B cell (primary cell): ENCODE results near the gene UPF3B. TPM values are rescaled to one million over a fixed set of nuclear protein-coding genes. Genes with fewer than 3 reads are reported as not detected.

Source experiments
- ATAC-seq: fragments of 200-7000 bp; cut with Tn5 transposase; one replicate; pipeline ENCODE4 v1.10.0; 2021; ENCODE audit warnings: low read depth, mild to moderate bottlenecking, moderate number of reproducible peaks, moderate library complexity
- CTCF ChIA-PET: fragments of 350-600 bp; sonication (Branson Sonifier 250); formaldehyde crosslinking; loops from one replicate; lab custom pipeline; 2021; ENCODE audit warnings: antibody characterized with exemption, inconsistent platforms; lab: Charles Lee
- POLR2A ChIA-PET: fragments of 350-600 bp; sonication (Branson Sonifier 250); formaldehyde crosslinking; loops from one replicate; lab custom pipeline; 2021; ENCODE audit warnings: antibody characterized with exemption; lab: Charles Lee
- DNase-seq: peaks from one replicate; pipeline ENCODE4 v3.0.0; 2013
- H2AFZ ChIP-seq: 2 replicates; pipeline ENCODE4 v1.6.1; 2012; ENCODE audit warnings: mild to moderate bottlenecking, low read depth, low read length; ENCODE audit not compliant: insufficient read depth, poor library complexity, severe bottlenecking
- H3K27ac ChIP-seq, 2 donors: 1 replicate in 1 of 2; 2 replicates in 1 of 2; pipeline ENCODE4 v1.5.1; 2012 to 2013; ENCODE audit warnings: low read length in 2 of 2, mild to moderate bottlenecking in 2 of 2, moderate library complexity in 1 of 2
- H3K27me3 ChIP-seq, 4 experiments: fragments of 200-600 bp in 1 of 4; sonication (generic) in 1 of 4; replicated peaks in 1 of 4; 1 replicate in 2 of 4; 2 replicates in 2 of 4; pipeline versions ENCODE4 v1.6.1 to v1.7.0; 2013 to 2016; ENCODE audit warnings: low read length in 3 of 4, mild to moderate bottlenecking in 2 of 4, mixed read lengths in 1 of 4, moderate library complexity in 1 of 4; ENCODE audit not compliant: insufficient read depth in 4 of 4, control insufficient read depth in 3 of 4; ENCODE audit errors: control extremely low read depth in 1 of 4
- H3K36me3 ChIP-seq, 2 experiments: replicated peaks in 1 of 2; 1 replicate in 1 of 2; 2 replicates in 1 of 2; pipeline versions ENCODE4 v1.6.1 to v1.7.1; 2013; ENCODE audit warnings: low read length in 1 of 2; ENCODE audit not compliant: insufficient read depth in 2 of 2, control insufficient read depth in 1 of 2; ENCODE audit errors: control extremely low read depth in 1 of 2, extremely low read depth in 1 of 2
- H3K4me1 ChIP-seq, 2 donors: fragments of 200-600 bp in 1 of 2; sonication (generic) in 1 of 2; 1 replicate in 1 of 2; 2 replicates in 1 of 2; pipeline versions ENCODE4 v1.5.1 to v1.6.1; 2013 to 2017; ENCODE audit warnings: low read length in 2 of 2; ENCODE audit not compliant: control insufficient read depth in 2 of 2, insufficient read depth in 2 of 2
- H3K4me2 ChIP-seq: replicated peaks from 2 replicates; pipeline ENCODE3; 2012; ENCODE audit warnings: mild to moderate bottlenecking, low read depth, low read length; ENCODE audit not compliant: poor library complexity, severe bottlenecking
- H3K4me3 ChIP-seq, 5 experiments: fragments of 200-600 bp in 1 of 5; sonication (generic) in 1 of 5; 1 replicate in 3 of 5; 2 replicates in 2 of 5; pipeline versions ENCODE4 v1.5.1 to v1.7.0; 2011 to 2016; ENCODE audit warnings: low read length in 4 of 5, mild to moderate bottlenecking in 4 of 5, low read depth in 2 of 5, control low read depth in 1 of 5, moderate library complexity in 1 of 5; ENCODE audit not compliant: insufficient read depth in 1 of 5; ENCODE audit errors: control extremely low read depth in 1 of 5, extremely low read depth in 1 of 5
- H3K79me2 ChIP-seq: fragments of 200-600 bp; sonication (generic); one replicate; pipeline ENCODE4 v1.6.0; 2016; ENCODE audit warnings: low read length; ENCODE audit not compliant: control insufficient read depth, insufficient read depth
- H3K9ac ChIP-seq: fragments of 200-600 bp; sonication (generic); 2 replicates; pipeline ENCODE4 v1.6.1; 2017; ENCODE audit warnings: mild to moderate bottlenecking, low read length, moderate library complexity
- H3K9me3 ChIP-seq, 3 donors: one replicate each; pipeline versions ENCODE4 v1.6.1 to v1.7.1; 2013; ENCODE audit warnings: low read length in 2 of 3; ENCODE audit not compliant: control insufficient read depth in 2 of 3, insufficient read depth in 1 of 3; ENCODE audit errors: control extremely low read depth in 1 of 3
- H4K20me1 ChIP-seq: 2 replicates; pipeline ENCODE4 v1.6.0; 2012; ENCODE audit warnings: mild to moderate bottlenecking, low read length; ENCODE audit not compliant: insufficient read depth, control insufficient read depth, poor library complexity, severe bottlenecking
- H3K27ac Mint-ChIP-seq: one replicate; pipeline ENCODE4 v1.8.0; 2021; ENCODE audit warnings: mixed read lengths
- H3K27me3 Mint-ChIP-seq: one replicate; pipeline ENCODE4 v1.8.0; 2021; ENCODE audit warnings: mixed read lengths
- H3K4me1 Mint-ChIP-seq: one replicate; pipeline ENCODE4 v1.8.0; 2021; ENCODE audit warnings: mixed read lengths
- H3K4me3 Mint-ChIP-seq: one replicate; pipeline ENCODE4 v1.8.0; 2021; ENCODE audit warnings: mixed read lengths
- H3K9me3 Mint-ChIP-seq: one replicate; pipeline ENCODE4 v1.8.0; 2022; ENCODE audit warnings: mixed read lengths; ENCODE audit not compliant: insufficient read depth
- CTCF ChIP-seq: fragments of 200-600 bp; IDR thresholded peaks from one replicate; pipeline ENCODE4 v1.8.0; 2022; ENCODE audit warnings: antibody characterized with exemption, mild to moderate bottlenecking
- EZH2 ChIP-seq: IDR thresholded peaks from 2 replicates; pipeline ENCODE4 v1.6.1; 2012; ENCODE audit warnings: borderline replicate concordance, low read depth, mild to moderate bottlenecking, moderate library complexity, low read length; ENCODE audit not compliant: insufficient read depth, poor library complexity, severe bottlenecking
- WGBS: methylation state at CpG from one replicate; pipeline ENCODE4 v1.1.5; 2013; ENCODE audit warnings: missing lambda C conversion rate; ENCODE audit not compliant: insufficient coverage; 5-methylcytosine and 5-hydroxymethylcytosine counted together
- intact Hi-C: fragments of 100-400 bp; cut with micrococcal nuclease; formaldehyde crosslinking; loops from one replicate; pipeline ENCODE4 v1.10.0; 2022
- polyA minus RNA-seq: library from RNA; depleted of rRNA, polyadenylated mRNA; stranded (reverse); fragments of >200 nt; gene quantifications from 2 replicates; pipeline ENCODE4 v1.2.3, GENCODE V29; 2012
- polyA plus RNA-seq: library from polyadenylated mRNA; depleted of rRNA; stranded (reverse); fragments of >200 nt; gene quantifications from 2 replicates; pipeline ENCODE4 v1.2.3, GENCODE V29; 2012
- total RNA-seq, 2 donors: library from RNA; stranded (reverse); fragments of 120-200 nt in 1 of 2; gene quantifications; 1 replicate in 1 of 2; 2 replicates in 1 of 2; pipeline versions ENCODE4 v1.2.3 to v1.2.4, GENCODE V29; 2013 to 2022

The UPF3B gene
- total RNA-seq = 20.4 and 22.1 TPM in 2 replicates
- 7.3 TPM for total RNA-seq (2013)
- 3.6 and 7.2 TPM in 2 replicates for polyA plus RNA-seq
- 3.7 and 4.5 TPM in 2 replicates for polyA minus RNA-seq

GRCh38 chrX:119852382-119853353 is at the start of gene UPF3B:
Gene UPF3B, minus strand, starts transcription at chrX:119852963. Its CDS starts 35 bp downstream, at chrX:119852928.
- CTCF ChIA-PET = interaction anchor here (0.9 to 1.3 kb wide), 2 partner anchors 17 to 61 kb away, joined by 4 to 6 read pairs; partner anchors contain the start of gene RPL39
- POLR2A ChIA-PET = interaction anchor here (0.6 to 1.6 kb wide), 3 partner anchors 18 to 233 kb away, joined by 3 to 12 read pairs (median 10); partner anchors contain the start of genes NDUFA1, RNF113A and RPL39
- intact Hi-C loops = loop anchor here (1.0 to 5.0 kb wide), 4 partner anchors 19 to 61 kb away; partner anchors contain the start of genes NDUFA1, RNF113A and RPL39

More at GRCh38 chrX:119852382-119853353, at the start of gene UPF3B:
- Histone ChIP-seq H4K20me1 (no peaks in the 10 kb centered on the region), H3K27me3 (no peaks in the 10 kb centered on the region), H2AFZ (peak within 1 kb of the TSS; percentile 72), H3K4me3 (peak within 1 kb of the TSS; percentile 69 to 93 (median 84)), H3K79me2 (peaks cover 9% of the 10 kb centered on the region), H3K27ac (peak within 1 kb of the TSS; percentile 92 to 93), H3K4me1 (peaks cover 0 to 11% of the 10 kb centered on the region in 2 donors), H3K36me3 (peaks cover 2% of the 10 kb centered on the region in 2 experiments), H3K4me2 (peak within 1 kb of the TSS; percentile 81), H3K9me3 (no peaks in the 10 kb centered on the region), H3K9ac (peak within 1 kb of the TSS; percentile 87)
- WGBS = 0% methylated on average over 43 of the region's 54 CpGs
- peak within 1 kb of the TSS; percentile 97 for H3K27ac Mint-ChIP-seq
- peak; percentile 95 for DNase-seq
- TF ChIP-seq CTCF (no peak), EZH2 (no peak)
- H3K9me3 Mint-ChIP-seq = no peaks in the 10 kb centered on the region
- peak within 1 kb of the TSS; percentile 98 for H3K4me3 Mint-ChIP-seq
- H3K4me1 Mint-ChIP-seq = peaks cover 15% of the 10 kb centered on the region
- no peaks in the 10 kb centered on the region for H3K27me3 Mint-ChIP-seq
- peak; percentile 96 for ATAC-seq
